DOHH2 (cell line): ENCODE measurements around the gene PCDH9.

Source experiments
- H3F3A ChIP-seq: fragments of 200-600 bp; sonication (generic), shearing (Covaris generic); 2 replicates; pipeline ENCODE4 v1.6.0; 2016; ENCODE audit warnings: antibody characterized with exemption, mild to moderate bottlenecking; ENCODE audit not compliant: control insufficient read depth, insufficient read depth
- H3K27ac ChIP-seq: fragments of 200-600 bp; sonication (generic); 2 replicates; pipeline ENCODE4 v1.5.1; 2014; ENCODE audit warnings: low read depth, mild to moderate bottlenecking, low read length, moderate library complexity
- H3K27me3 ChIP-seq: fragments of 200-600 bp; sonication (generic); 2 replicates; pipeline ENCODE4 v1.6.1; 2014; ENCODE audit warnings: mild to moderate bottlenecking, low read length, mixed read lengths; ENCODE audit not compliant: control insufficient read depth
- H3K36me3 ChIP-seq: fragments of 200-600 bp; sonication (generic); 2 replicates; pipeline ENCODE4 v1.6.1; 2014; ENCODE audit warnings: mild to moderate bottlenecking, low read length, moderate library complexity, mixed read lengths; ENCODE audit not compliant: control insufficient read depth
- H3K4me1 ChIP-seq: fragments of 200-600 bp; sonication (generic); 2 replicates; pipeline ENCODE4 v1.6.1; 2014; ENCODE audit warnings: mild to moderate bottlenecking, low read length, mixed read lengths; ENCODE audit not compliant: control insufficient read depth
- H3K4me2 ChIP-seq: fragments of 200-600 bp; sonication (generic); 2 replicates; pipeline ENCODE4 v1.6.0; 2014; ENCODE audit warnings: mild to moderate bottlenecking, low read length, moderate library complexity
- H3K4me3 ChIP-seq: fragments of 200-600 bp; sonication (generic); 2 replicates; pipeline ENCODE4 v1.5.1; 2014; ENCODE audit warnings: mild to moderate bottlenecking, low read length, mixed read lengths
- H3K79me2 ChIP-seq: fragments of 200-600 bp; sonication (generic); 2 replicates; pipeline ENCODE4 v1.6.1; 2014; ENCODE audit warnings: mild to moderate bottlenecking, low read length, mixed read lengths; ENCODE audit not compliant: control insufficient read depth
- H3K9me2 ChIP-seq: fragments of 200-600 bp; sonication (generic); replicated peaks from 2 replicates; pipeline ENCODE4 v1.6.1; 2014; ENCODE audit warnings: mild to moderate bottlenecking, low read length, mixed read lengths; ENCODE audit not compliant: control insufficient read depth
- H3K9me3 ChIP-seq: fragments of 200-600 bp; sonication (generic); 2 replicates; pipeline ENCODE4 v1.6.1; 2014; ENCODE audit warnings: antibody characterized with exemption, low read length, mixed read lengths; ENCODE audit not compliant: control insufficient read depth, insufficient read depth
- H4K20me1 ChIP-seq: fragments of 200-600 bp; sonication (generic); 2 replicates; pipeline ENCODE4 v1.6.0; 2014; ENCODE audit warnings: low read depth, mild to moderate bottlenecking, antibody characterized with exemption, low read length, moderate library complexity; ENCODE audit not compliant: control insufficient read depth, insufficient read depth
- CTCF ChIP-seq: fragments of 200-600 bp; sonication (generic); IDR thresholded peaks from one replicate; pipeline ENCODE4 v1.5.1; 2014; ENCODE audit warnings: antibody characterized with exemption, mild to moderate bottlenecking, low read depth, low read length; ENCODE audit not compliant: poor library complexity, severe bottlenecking
- EZH2phosphoT487 ChIP-seq: fragments of 200-600 bp; sonication (generic); IDR thresholded peaks from 2 replicates; pipeline ENCODE4 v1.6.1; 2017; ENCODE audit warnings: borderline replicate concordance, mild to moderate bottlenecking, antibody characterized with exemption, low read length, moderate library complexity, mixed read lengths

PCDH9 gene

DNA sequence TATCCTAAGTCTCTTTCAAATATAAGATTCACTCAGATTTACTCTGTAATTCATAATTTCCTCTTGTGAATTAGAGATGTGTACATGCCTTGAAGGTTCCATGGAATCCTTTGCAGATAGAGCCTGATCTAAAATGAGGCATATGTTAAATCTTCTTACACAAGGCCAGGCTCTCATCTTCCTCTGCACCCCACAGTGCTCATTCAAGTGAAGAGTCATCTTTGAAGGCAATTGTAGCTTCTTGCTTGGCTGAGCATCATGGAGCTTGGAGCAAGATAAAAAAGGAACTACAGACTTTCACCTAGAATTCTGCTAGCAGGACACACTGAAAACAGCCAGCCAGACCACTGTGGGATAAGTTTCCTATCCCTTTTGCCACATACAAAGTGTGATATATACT, 566.4 kb downstream of the PCDH9 start:
- no peaks in the 10 kb centered on the region for H3K27me3 ChIP-seq
- no peaks in the 10 kb centered on the region for H3K79me2 ChIP-seq

GRCh38 chr13:66663206-66663605, 566.9 kb downstream of the PCDH9 start:
- peaks cover 57% of the 10 kb centered on the region for H3K4me1 ChIP-seq
- H3K27me3 ChIP-seq = no peaks in the 10 kb centered on the region
- H3F3A ChIP-seq = peaks cover 17% of the 10 kb centered on the region
- H3K9me3 ChIP-seq = 0 out of 2 replicates have a peak, but pooled peaks cover 4% of the 10 kb centered on the region
- peak overlapping the region; percentile 6; the same call in 1 of the 2 replicates for H3K4me2 ChIP-seq
- H3K79me2 ChIP-seq = no peaks in the 10 kb centered on the region
- no peak overlapping the region for H3K27ac ChIP-seq
- H4K20me1 ChIP-seq = no peaks in the 10 kb centered on the region
- no peak overlapping the region for H3K4me3 ChIP-seq
- no peaks in the 10 kb centered on the region for H3K9me2 ChIP-seq
- H3K36me3 ChIP-seq = peaks cover 19% of the 10 kb centered on the region
- no peak for TF ChIP-seq CTCF
- TF ChIP-seq EZH2phosphoT487 = no peak

More for the DNA sequence above, 566.4 kb downstream of the PCDH9 start:
- Histone ChIP-seq H3K9me3 (0 out of 2 replicates have a peak, but pooled peaks cover 4% of the 10 kb centered on the region), H3K9me2 (no peaks in the 10 kb centered on the region), H3K27ac (no peak overlapping the region), H3K4me1 (peaks cover 52% of the 10 kb centered on the region), H3K4me3 (no peak overlapping the region), H4K20me1 (no peaks in the 10 kb centered on the region), H3F3A (peaks cover 13% of the 10 kb centered on the region), H3K36me3 (peaks cover 15% of the 10 kb centered on the region), H3K4me2 (peak overlapping the region; percentile 6; the same call in 1 of the 2 replicates)
- TF ChIP-seq CTCF = no peak
- no peak for TF ChIP-seq EZH2phosphoT487

GRCh38 chr13:66661336-66661735, 568.8 kb downstream of the PCDH9 start:
- peaks cover 76% of the 10 kb centered on the region for H3K4me1 ChIP-seq
- H3K27ac ChIP-seq = peak overlapping the region; percentile 93; the same call in 1 of the 2 replicates
- peak overlapping the region; percentile 28; the same call in 1 of the 2 replicates for H3K4me3 ChIP-seq
- peaks cover 17% of the 10 kb centered on the region for H3F3A ChIP-seq
- H4K20me1 ChIP-seq = no peaks in the 10 kb centered on the region
- no peaks in the 10 kb centered on the region for H3K9me2 ChIP-seq
- H3K79me2 ChIP-seq = no peaks in the 10 kb centered on the region
- 0 out of 2 replicates have a peak, but pooled peaks cover 8% of the 10 kb centered on the region for H3K9me3 ChIP-seq
- H3K4me2 ChIP-seq = peak overlapping the region; percentile 33
- no peaks in the 10 kb centered on the region for H3K27me3 ChIP-seq
- H3K36me3 ChIP-seq = peaks cover 33% of the 10 kb centered on the region
- TF ChIP-seq EZH2phosphoT487 (no peak), CTCF (no peak)

GRCh38 chr13:66660468-66660813, 569.7 kb downstream of the PCDH9 start:
- H3F3A ChIP-seq = peaks cover 17% of the 10 kb centered on the region
- H3K4me2 ChIP-seq = peak overlapping the region; percentile 93
- H3K4me3 ChIP-seq = peak overlapping the region; percentile 77
- 0 out of 2 replicates have a peak, but pooled peaks cover 8% of the 10 kb centered on the region for H3K9me3 ChIP-seq
- H3K27me3 ChIP-seq = no peaks in the 10 kb centered on the region
- no peaks in the 10 kb centered on the region for H3K9me2 ChIP-seq
- H3K36me3 ChIP-seq = peaks cover 33% of the 10 kb centered on the region
- H3K27ac ChIP-seq = peak overlapping the region; percentile 93
- TF ChIP-seq CTCF (no peak), EZH2phosphoT487 (no peak)
- H3K79me2 ChIP-seq = no peaks in the 10 kb centered on the region
- H4K20me1 ChIP-seq = no peaks in the 10 kb centered on the region
- peaks cover 84% of the 10 kb centered on the region for H3K4me1 ChIP-seq
